Measurements from ENCODE around the gene NPTX1. TPM values are rescaled to one million over a fixed set of nuclear protein-coding genes. Genes with fewer than 3 reads are reported as not detected.

Gene NPTX1
- polyA plus RNA-seq, 2 of the 4 experiments (the other 2 are of a cell fraction): 43.6 to 109 TPM

GRCh38 chr17:80442764-80443163 lies 33.6 kb downstream of the NPTX1 start:
- ChIA-PET POLR2A (interaction anchor here (1.8 kb wide), 1 partner anchor 12 kb away, joined by 18 read pairs; no protein-coding TSS in a partner anchor), CTCF (interaction anchor here (0.7 to 8.3 kb wide), 6 partner anchors 9 to 457 kb away, joined by 3 to 85 read pairs (median 5); no protein-coding TSS in a partner anchor)
- TF ChIP-seq RFX5 (IDR thresholded peaks at IDR 0.05) (no peak), REST (IDR thresholded peaks at IDR 0.05) (no peak; the same call in 1 of the 2 replicates), POLR2A (IDR thresholded peaks at IDR 0.05; ENCODE audit: low read length) (no peak), ESRRA (IDR thresholded peaks at IDR 0.05; ENCODE audit: borderline replicate concordance, low read length) (no peak), USF2 (IDR thresholded peaks at IDR 0.05) (no peak)
- Histone ChIP-seq H3K4me1 (peaks cover 6% of the 10 kb centered on the region; the same call in 1 of the 3 replicates), H3K27ac (no peak overlapping the region), H3K4me3 (no peak overlapping the region), H3K4me2 (no peak overlapping the region), H3K9me3 (no peaks in the 10 kb centered on the region)
- WGBS (ENCODE audit: missing lambda C conversion rate): 66% methylated on average over 2 of the region's 4 CpGs
- ATAC-seq (no peak), DNase-seq (ENCODE audit: low read depth in 1 of 2, low spot score in 1 of 2) (no peak), FAIRE-seq (no peak)

- no peak for DNase-seq (ENCODE audit: low read depth in 1 of 2, low spot score in 1 of 2)
- no peak overlapping the region for H3K4me2 ChIP-seq
- ATAC-seq: no peak
- H3K4me3 ChIP-seq: no peak overlapping the region
- TF ChIP-seq EP300 (IDR thresholded peaks at IDR 0.05) (no peak), MAZ (IDR thresholded peaks at IDR 0.05; ENCODE audit: borderline replicate concordance, low read depth, low read length) (no peak), KDM5A (IDR thresholded peaks at IDR 0.05) (no peak), RCOR1 (IDR thresholded peaks at IDR 0.05; ENCODE audit: low read depth, low read length) (no peak), CHD2 (IDR thresholded peaks at IDR 0.05; ENCODE audit: low read length, partially characterized antibody) (no peak), FOSL2 (IDR thresholded peaks at IDR 0.05) (no peak), FOSL2 (CRISPR knock-in tag; IDR thresholded peaks at IDR 0.05) (no peak), CBX2 (IDR thresholded peaks at IDR 0.05; ENCODE audit: borderline replicate concordance, low read depth) (no peak), CTCF (IDR thresholded peaks at IDR 0.05) (no peak), HMGXB4 (CRISPR knock-in tag; IDR thresholded peaks at IDR 0.05; ENCODE audit: borderline replicate concordance) (no peak), NR3C1 (IDR thresholded peaks at IDR 0.05) (no peak)
- ChIA-PET POLR2A (interaction anchor here (1.8 kb wide), 1 partner anchor 13 kb away, joined by 18 read pairs; no protein-coding TSS in a partner anchor), CTCF (interaction anchor here (0.7 to 8.3 kb wide), 8 partner anchors 9 to 457 kb away, joined by 3 to 85 read pairs (median 4); partner anchors contain the start of gene GAA)
- WGBS (ENCODE audit: missing lambda C conversion rate): 66% methylated on average over 12 of the region's 12 CpGs
- H3K4me1 ChIP-seq: peaks cover 6% of the 10 kb centered on the region; the same call in 1 of the 3 replicates
- H3K9me3 ChIP-seq: no peaks in the 10 kb centered on the region
- no peak overlapping the region for H3K27ac ChIP-seq
- FAIRE-seq: no peak
These were observed 34.1 kb downstream of the NPTX1 start for GRCh38 chr17:80442323-80442659.
